ENCODE results near the gene MAD1L1. TPM values are rescaled to one million over a fixed set of nuclear protein-coding genes. Genes with fewer than 3 reads are reported as not detected.

MAD1L1 gene
- total and polyA plus RNA-seq, 2 donors (not counting 1 experiment from before 2014, with no cell fraction given), result 9.8 to 29.4 TPM

DNA sequence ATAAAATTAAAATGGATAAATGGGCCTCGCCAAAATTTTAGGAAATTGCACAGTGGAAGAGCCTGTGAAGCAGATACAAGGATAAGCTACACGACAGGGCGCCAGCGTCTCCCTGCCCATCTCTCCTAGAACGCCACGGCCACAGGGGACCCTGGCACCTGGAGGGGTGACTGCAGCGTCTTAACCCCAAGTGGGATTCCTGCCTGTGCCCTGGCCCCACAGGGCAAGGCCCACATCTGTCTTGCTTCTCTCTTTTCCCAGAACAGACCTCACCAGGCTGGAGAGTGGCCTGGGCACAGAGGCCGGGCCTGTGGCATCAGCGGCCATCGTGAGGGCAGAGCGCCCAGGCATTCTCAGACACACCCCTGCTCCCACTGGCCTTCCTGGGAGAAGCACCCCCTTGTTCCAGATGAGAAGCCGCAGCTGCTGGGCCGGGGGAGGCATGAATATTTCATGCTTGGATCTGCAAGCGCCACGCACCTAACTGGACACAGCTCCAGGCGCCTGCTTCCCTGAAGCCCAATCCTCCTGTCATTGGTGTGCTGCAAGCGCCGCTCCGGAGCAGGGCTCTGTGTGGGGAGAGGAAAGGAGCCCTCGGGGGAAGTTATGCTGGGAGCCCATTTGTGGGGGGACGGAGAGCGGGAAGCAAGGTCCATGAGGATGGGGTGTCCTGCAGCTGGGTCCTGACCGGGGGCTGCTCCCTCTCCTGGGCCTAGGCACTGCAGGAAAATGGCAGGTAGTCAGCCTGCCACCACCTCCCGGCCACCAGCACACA, 409.2 kb downstream of the MAD1L1 start:
- no peaks in the 10 kb centered on the region for H4K20me1 ChIP-seq (ENCODE audit: control insufficient read depth, extremely low read depth, insufficient read depth, low read length)
- H3K36me3 ChIP-seq (ENCODE audit: control insufficient read depth, insufficient read depth, low read length), result no peaks in the 10 kb centered on the region
- no peaks in the 10 kb centered on the region for H3K79me2 ChIP-seq (ENCODE audit: control insufficient read depth, insufficient read depth, low read length)
- no peaks in the 10 kb centered on the region for H3K9me3 ChIP-seq (ENCODE audit: control insufficient read depth, insufficient read depth, low read depth, low read length)
- no peak overlapping the region for H3K27ac ChIP-seq (ENCODE audit: insufficient read depth, low read length)
- no peak overlapping the region for H3K4me3 ChIP-seq (replicated peaks in 1 of 4; ENCODE audit: control extremely low read depth in 1 of 4, insufficient read depth in 1 of 4, low read depth in 3 of 4, low read length in 4 of 4)
- no peak overlapping the region for H3K4me2 ChIP-seq (ENCODE audit: extremely low read depth, insufficient read depth, low read length)
- TF ChIP-seq, protein P1, sequence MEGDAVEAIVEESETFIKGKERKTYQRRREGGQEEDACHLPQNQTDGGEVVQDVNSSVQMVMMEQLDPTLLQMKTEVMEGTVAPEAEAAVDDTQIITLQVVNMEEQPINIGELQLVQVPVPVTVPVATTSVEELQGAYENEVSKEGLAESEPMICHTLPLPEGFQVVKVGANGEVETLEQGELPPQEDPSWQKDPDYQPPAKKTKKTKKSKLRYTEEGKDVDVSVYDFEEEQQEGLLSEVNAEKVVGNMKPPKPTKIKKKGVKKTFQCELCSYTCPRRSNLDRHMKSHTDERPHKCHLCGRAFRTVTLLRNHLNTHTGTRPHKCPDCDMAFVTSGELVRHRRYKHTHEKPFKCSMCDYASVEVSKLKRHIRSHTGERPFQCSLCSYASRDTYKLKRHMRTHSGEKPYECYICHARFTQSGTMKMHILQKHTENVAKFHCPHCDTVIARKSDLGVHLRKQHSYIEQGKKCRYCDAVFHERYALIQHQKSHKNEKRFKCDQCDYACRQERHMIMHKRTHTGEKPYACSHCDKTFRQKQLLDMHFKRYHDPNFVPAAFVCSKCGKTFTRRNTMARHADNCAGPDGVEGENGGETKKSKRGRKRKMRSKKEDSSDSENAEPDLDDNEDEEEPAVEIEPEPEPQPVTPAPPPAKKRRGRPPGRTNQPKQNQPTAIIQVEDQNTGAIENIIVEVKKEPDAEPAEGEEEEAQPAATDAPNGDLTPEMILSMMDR (conservative IDR thresholded peaks at IDR 0.05 in 1 of 2, IDR thresholded peaks at IDR 0.05 in 1 of 2; ENCODE audit: low read depth in 1 of 2, low read length in 2 of 2), result no peak
- no peak for TF ChIP-seq EZH2 (IDR thresholded peaks at IDR 0.05; ENCODE audit: low read length, missing control alignments)
- no peak overlapping the region for H3K9ac ChIP-seq (ENCODE audit: insufficient read depth, low read length)
- H2AFZ ChIP-seq (ENCODE audit: low read length), result no peak overlapping the region
- no peak for DNase-seq (ENCODE audit: low read depth in 2 of 2)
- no peaks in the 10 kb centered on the region for H3K27me3 ChIP-seq (ENCODE audit: control insufficient read depth, insufficient read depth, low read length)
- H3K4me1 ChIP-seq (ENCODE audit: control insufficient read depth, extremely low read depth, insufficient read depth, low read length), result no peaks in the 10 kb centered on the region

DNA sequence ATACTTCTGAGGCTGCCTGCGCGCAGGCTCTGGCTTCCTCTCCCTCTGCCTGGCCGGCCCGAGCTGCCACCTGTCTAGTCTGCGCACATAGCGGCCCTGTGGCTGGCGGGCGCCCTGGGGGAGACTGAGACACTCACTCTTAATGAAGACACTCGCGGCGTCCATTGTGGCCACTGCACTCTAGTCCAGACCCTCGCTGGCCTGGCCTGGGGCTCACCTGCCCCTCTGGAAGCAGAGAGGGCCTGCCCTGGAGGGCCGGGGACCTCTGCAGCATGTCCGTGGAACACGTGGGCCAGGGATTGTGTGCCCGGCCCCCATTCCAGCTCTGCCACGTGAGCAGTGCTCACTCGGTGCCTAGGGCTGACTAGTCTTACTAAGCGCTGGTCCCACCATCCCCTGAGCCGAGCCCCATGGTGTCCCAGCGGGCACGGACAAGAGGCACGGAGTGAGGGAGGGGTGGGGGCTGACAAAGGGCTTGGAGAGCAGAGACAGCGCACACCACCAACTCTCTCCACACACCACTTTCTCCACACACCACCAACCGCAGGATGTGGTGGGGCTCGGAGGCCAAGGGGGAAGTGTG, 413.4 kb downstream of the MAD1L1 start:
- no peak overlapping the region for H3K4me3 ChIP-seq (replicated peaks in 1 of 4; ENCODE audit: control extremely low read depth in 1 of 4, insufficient read depth in 1 of 4, low read depth in 3 of 4, low read length in 4 of 4)
- H3K9ac ChIP-seq (ENCODE audit: insufficient read depth, low read length), result no peak overlapping the region
- no peaks in the 10 kb centered on the region for H4K20me1 ChIP-seq (ENCODE audit: control insufficient read depth, extremely low read depth, insufficient read depth, low read length)
- no peak overlapping the region for H3K27ac ChIP-seq (ENCODE audit: insufficient read depth, low read length)
- H3K27me3 ChIP-seq (ENCODE audit: control insufficient read depth, insufficient read depth, low read length), result no peaks in the 10 kb centered on the region
- no peaks in the 10 kb centered on the region for H3K4me1 ChIP-seq (ENCODE audit: control insufficient read depth, extremely low read depth, insufficient read depth, low read length)
- no peaks in the 10 kb centered on the region for H3K36me3 ChIP-seq (ENCODE audit: control insufficient read depth, insufficient read depth, low read length)
- H3K9me3 ChIP-seq (ENCODE audit: control insufficient read depth, insufficient read depth, low read depth, low read length), result no peaks in the 10 kb centered on the region
- DNase-seq (ENCODE audit: low read depth in 2 of 2), result no peak
- H3K4me2 ChIP-seq (ENCODE audit: extremely low read depth, insufficient read depth, low read length), result no peak overlapping the region
- no peak overlapping the region for H2AFZ ChIP-seq (ENCODE audit: low read length)
- H3K79me2 ChIP-seq (ENCODE audit: control insufficient read depth, insufficient read depth, low read length), result no peaks in the 10 kb centered on the region
- TF ChIP-seq EZH2 (IDR thresholded peaks at IDR 0.05; ENCODE audit: low read length, missing control alignments), result no peak
- TF ChIP-seq, protein P1 (conservative IDR thresholded peaks at IDR 0.05 in 1 of 2, IDR thresholded peaks at IDR 0.05 in 1 of 2; ENCODE audit: low read depth in 1 of 2, low read length in 2 of 2), result no peak

DNA sequence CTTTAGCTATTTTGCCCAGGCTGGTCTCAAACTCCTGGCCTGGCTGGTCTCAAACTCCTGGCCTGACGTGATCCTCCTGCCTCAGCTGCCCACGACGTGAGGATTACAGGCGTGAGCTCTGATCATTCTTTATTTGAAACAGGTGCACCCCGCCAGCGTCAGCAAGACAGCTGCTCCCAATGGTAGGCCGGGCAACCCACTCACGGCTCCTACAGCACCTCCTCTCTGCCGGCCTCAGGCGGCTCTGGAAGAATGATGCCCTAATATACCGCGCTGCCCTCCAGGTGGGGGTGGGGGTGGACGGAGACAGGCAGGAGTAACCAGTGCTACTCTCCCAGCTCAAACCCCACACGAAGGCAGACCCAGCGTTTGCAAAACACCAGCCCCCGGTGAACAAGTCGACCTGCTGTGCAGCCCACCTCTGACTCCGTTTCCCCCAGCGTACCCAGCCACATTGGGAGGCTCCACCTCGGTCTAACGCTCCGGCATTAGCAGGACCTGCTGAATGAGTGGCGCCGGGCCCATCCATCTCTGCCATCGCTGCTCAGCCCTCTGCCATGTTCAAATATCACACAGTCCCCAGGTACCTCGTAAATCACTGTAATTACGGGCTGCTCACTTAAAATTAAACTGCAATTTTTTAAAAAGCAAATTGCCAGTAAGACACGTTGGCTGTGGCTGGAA, 414.0 kb downstream of the MAD1L1 start:
- Histone ChIP-seq H4K20me1 (ENCODE audit: control insufficient read depth, extremely low read depth, insufficient read depth, low read length) (no peaks in the 10 kb centered on the region), H3K9ac (ENCODE audit: insufficient read depth, low read length) (no peak overlapping the region), H3K27me3 (ENCODE audit: control insufficient read depth, insufficient read depth, low read length) (no peaks in the 10 kb centered on the region), H3K27ac (ENCODE audit: insufficient read depth, low read length) (no peak overlapping the region), H3K4me3 (replicated peaks in 1 of 4; ENCODE audit: control extremely low read depth in 1 of 4, insufficient read depth in 1 of 4, low read depth in 3 of 4, low read length in 4 of 4) (no peak overlapping the region), H2AFZ (ENCODE audit: low read length) (no peak overlapping the region), H3K4me1 (ENCODE audit: control insufficient read depth, extremely low read depth, insufficient read depth, low read length) (no peaks in the 10 kb centered on the region), H3K79me2 (ENCODE audit: control insufficient read depth, insufficient read depth, low read length) (no peaks in the 10 kb centered on the region), H3K9me3 (ENCODE audit: control insufficient read depth, insufficient read depth, low read depth, low read length) (no peaks in the 10 kb centered on the region), H3K4me2 (ENCODE audit: extremely low read depth, insufficient read depth, low read length) (no peak overlapping the region), H3K36me3 (ENCODE audit: control insufficient read depth, insufficient read depth, low read length) (no peaks in the 10 kb centered on the region)
- TF ChIP-seq, protein P1 (conservative IDR thresholded peaks at IDR 0.05 in 1 of 2, IDR thresholded peaks at IDR 0.05 in 1 of 2; ENCODE audit: low read depth in 1 of 2, low read length in 2 of 2), result no peak
- no peak for TF ChIP-seq EZH2 (IDR thresholded peaks at IDR 0.05; ENCODE audit: low read length, missing control alignments)
- DNase-seq (ENCODE audit: low read depth in 2 of 2), result no peak

Measured in fibroblast of lung (primary cell).